CD4-positive, CD25-positive, alpha-beta regulatory T cell (primary cell): Measurements from ENCODE around the gene CACNG1. TPM values are rescaled to one million over a fixed set of nuclear protein-coding genes. Genes with fewer than 3 reads are reported as not detected.

Source experiments
- ATAC-seq, 2 donors: fragments of 150-1000 bp; cut with Tn5 transposase; one replicate each; pipeline ENCODE4 v1.10.0; 2021; ENCODE audit warnings: low read depth in 2 of 2, moderate number of reproducible peaks in 2 of 2, moderate library complexity in 1 of 2
- DNase-seq, 3 donors: peaks; one replicate each; pipeline versions ENCODE4 v3.0.0 to v3.0.0-alpha.2; 2012 to 2022; ENCODE audit warnings: mixed read lengths in 1 of 3
- H3K27ac ChIP-seq: one replicate; pipeline ENCODE4 v1.7.0; 2013; ENCODE audit warnings: mild to moderate bottlenecking, low read length; ENCODE audit not compliant: insufficient read depth, poor library complexity, severe bottlenecking
- H3K27me3 ChIP-seq: one replicate; pipeline ENCODE4 v1.7.0; 2013; ENCODE audit warnings: low read length; ENCODE audit not compliant: control insufficient read depth, insufficient read depth
- H3K36me3 ChIP-seq: one replicate; pipeline ENCODE4 v1.7.0; 2013; ENCODE audit warnings: mild to moderate bottlenecking, low read length, moderate library complexity; ENCODE audit not compliant: control insufficient read depth, insufficient read depth
- H3K4me1 ChIP-seq: 2 replicates; pipeline ENCODE4 v1.7.0; 2013; ENCODE audit warnings: mild to moderate bottlenecking, low read length; ENCODE audit not compliant: insufficient read depth, control insufficient read depth, poor library complexity, severe bottlenecking
- H3K4me3 ChIP-seq: one replicate; pipeline ENCODE4 v1.7.0; 2013; ENCODE audit warnings: low read depth, mild to moderate bottlenecking, low read length, moderate library complexity
- H3K9me3 ChIP-seq, 2 experiments: 1 replicate in 1 of 2; 2 replicates in 1 of 2; pipeline ENCODE4 v1.7.0; 2013; ENCODE audit warnings: low read length in 2 of 2, mild to moderate bottlenecking in 1 of 2, moderate library complexity in 1 of 2; ENCODE audit not compliant: control insufficient read depth in 2 of 2
- H3K27ac Mint-ChIP-seq, 3 donors: one replicate each; pipeline ENCODE4 v1.8.0; 2020 to 2022; ENCODE audit warnings: mild to moderate bottlenecking in 3 of 3, mixed read lengths in 3 of 3, moderate library complexity in 2 of 3
- H3K27me3 Mint-ChIP-seq: one replicate; pipeline ENCODE4 v1.8.0; 2022; ENCODE audit warnings: mild to moderate bottlenecking, mixed read lengths
- H3K36me3 Mint-ChIP-seq: one replicate; pipeline ENCODE4 v1.8.0; 2020; ENCODE audit warnings: mixed read lengths
- H3K4me1 Mint-ChIP-seq, 4 donors: one replicate each; pipeline ENCODE4 v1.8.0; 2020 to 2022; ENCODE audit warnings: mixed read lengths in 4 of 4, mild to moderate bottlenecking in 1 of 4
- H3K4me3 Mint-ChIP-seq, 4 donors: one replicate each; pipeline ENCODE4 v1.8.0; 2020 to 2022; ENCODE audit warnings: mild to moderate bottlenecking in 4 of 4, mixed read lengths in 4 of 4, moderate library complexity in 3 of 4
- H3K9me3 Mint-ChIP-seq, 7 donors: one replicate each; pipeline ENCODE4 v1.8.0; 2020 to 2022; ENCODE audit warnings: mixed read lengths in 7 of 7, mild to moderate bottlenecking in 3 of 7, moderate library complexity in 2 of 7
- polyA plus RNA-seq, 4 donors: library from polyadenylated mRNA; unstranded; fragments of 300-500 nt; fragmentation: Illumina TruSeq; gene quantifications; one replicate each; pipeline ENCODE4 v1.2.3, GENCODE V29; 2021
- total RNA-seq: library from RNA; stranded (reverse); gene quantifications from one replicate; pipeline ENCODE4 v1.2.3, GENCODE V29; 2022

The CACNG1 gene
- total and polyA plus RNA-seq, 5 donors from 2014 or later: not detected

- Histone ChIP-seq H3K27me3 (no peaks in the 10 kb centered on the region), H3K4me3 (no peak overlapping the region), H3K36me3 (no peaks in the 10 kb centered on the region), H3K27ac (no peak overlapping the region), H3K4me1 (no peaks in the 10 kb centered on the region), H3K9me3 (no peaks in the 10 kb centered on the region)
- ATAC-seq (no peak), DNase-seq (no peak)
- Mint-ChIP-seq H3K4me1 (no peaks in the 10 kb centered on the region), H3K27me3 (peaks cover 20% of the 10 kb centered on the region), H3K4me3 (no peak overlapping the region), H3K27ac (no peak overlapping the region), H3K36me3 (no peaks in the 10 kb centered on the region), H3K9me3 (peaks cover 0 to 3% (median 0%) of the 10 kb centered on the region in 7 donors)
Measured at GRCh38 chr17:67011527-67012175, 32.7 kb upstream of the CACNG1 start.

DNA sequence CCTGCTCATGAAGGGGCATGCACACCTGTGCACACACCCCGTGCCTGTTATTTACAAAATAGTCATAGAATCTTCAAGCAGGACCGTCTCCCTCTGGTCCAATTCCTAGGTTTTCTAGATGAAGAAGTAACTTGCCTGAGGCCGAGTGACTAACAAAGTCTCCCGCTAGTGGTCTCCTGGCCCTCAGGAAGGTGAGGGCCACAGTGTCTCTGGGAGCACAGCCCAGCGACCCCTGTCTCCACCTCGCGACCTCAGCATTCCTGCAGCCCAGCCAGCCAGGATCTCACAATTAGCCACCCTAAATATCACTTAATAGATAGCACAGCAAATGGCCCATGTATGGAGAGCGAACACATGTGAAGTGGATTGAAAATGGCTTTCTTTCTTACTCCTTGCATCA, 30.5 kb upstream of the CACNG1 start:
- Histone ChIP-seq H3K27me3 (no peaks in the 10 kb centered on the region), H3K4me1 (no peaks in the 10 kb centered on the region), H3K4me3 (no peak overlapping the region), H3K27ac (no peak overlapping the region), H3K36me3 (no peaks in the 10 kb centered on the region), H3K9me3 (no peaks in the 10 kb centered on the region)
- H3K27ac Mint-ChIP-seq: no peak overlapping the region
- H3K27me3 Mint-ChIP-seq: peaks cover 17% of the 10 kb centered on the region
- DNase-seq (no peak), ATAC-seq (no peak)
- H3K36me3 Mint-ChIP-seq: no peaks in the 10 kb centered on the region
- peaks cover 0 to under 1% (median 0%) of the 10 kb centered on the region in 7 donors for H3K9me3 Mint-ChIP-seq
- H3K4me1 Mint-ChIP-seq: no peaks in the 10 kb centered on the region
- H3K4me3 Mint-ChIP-seq: no peak overlapping the region

DNA sequence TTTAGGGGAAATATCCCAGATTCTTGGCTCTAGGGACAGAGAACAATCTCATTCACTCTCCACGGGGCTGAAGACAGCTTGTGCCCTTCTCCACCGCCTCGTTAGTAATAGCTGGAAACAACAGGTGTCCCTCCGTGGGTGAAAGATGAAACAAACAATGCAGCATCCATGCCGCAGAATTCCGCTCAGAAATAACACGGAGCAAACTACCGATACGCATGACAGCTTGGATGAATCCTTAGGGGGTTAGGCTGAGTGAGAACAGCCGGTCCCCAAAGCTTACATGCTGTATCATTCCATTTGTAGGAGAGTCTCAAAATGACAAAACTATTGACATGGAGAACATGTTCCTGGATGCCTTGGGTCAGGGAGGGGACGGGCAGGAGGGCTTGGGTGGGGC, 29.4 kb upstream of the CACNG1 start:
- no peaks in the 10 kb centered on the region for H3K4me1 ChIP-seq
- H3K27me3 ChIP-seq: no peaks in the 10 kb centered on the region
- H3K27ac ChIP-seq: no peak overlapping the region
- H3K27me3 Mint-ChIP-seq: peaks cover 8% of the 10 kb centered on the region
- no peaks in the 10 kb centered on the region for H3K9me3 ChIP-seq
- no peaks in the 10 kb centered on the region for H3K36me3 Mint-ChIP-seq
- DNase-seq (no peak), ATAC-seq (no peak)
- H3K4me3 Mint-ChIP-seq: no peak overlapping the region
- H3K4me1 Mint-ChIP-seq: no peaks in the 10 kb centered on the region
- no peak overlapping the region for H3K27ac Mint-ChIP-seq
- H3K36me3 ChIP-seq: no peaks in the 10 kb centered on the region
- H3K4me3 ChIP-seq: no peak overlapping the region
- no peaks in the 10 kb centered on the region for H3K9me3 Mint-ChIP-seq

- Mint-ChIP-seq H3K4me3 (no peak overlapping the region), H3K27me3 (peaks cover 4% of the 10 kb centered on the region), H3K36me3 (no peaks in the 10 kb centered on the region), H3K4me1 (no peaks in the 10 kb centered on the region), H3K27ac (no peak overlapping the region), H3K9me3 (no peaks in the 10 kb centered on the region)
- no peak overlapping the region for H3K27ac ChIP-seq
- H3K4me1 ChIP-seq: no peaks in the 10 kb centered on the region
- no peaks in the 10 kb centered on the region for H3K27me3 ChIP-seq
- DNase-seq (no peak), ATAC-seq (no peak)
- no peaks in the 10 kb centered on the region for H3K9me3 ChIP-seq
- H3K4me3 ChIP-seq: no peak overlapping the region
- H3K36me3 ChIP-seq: no peaks in the 10 kb centered on the region
Measured at GRCh38 chr17:67016039-67016762, 28.2 kb upstream of the CACNG1 start.

GRCh38 chr17:67017910-67018309, 26.4 kb upstream of the CACNG1 start:
- Histone ChIP-seq H3K4me3 (no peak overlapping the region), H3K4me1 (no peaks in the 10 kb centered on the region), H3K27me3 (no peaks in the 10 kb centered on the region), H3K36me3 (no peaks in the 10 kb centered on the region), H3K27ac (no peak overlapping the region), H3K9me3 (no peaks in the 10 kb centered on the region)
- no peak overlapping the region for H3K4me3 Mint-ChIP-seq
- ATAC-seq (no peak), DNase-seq (no peak)
- H3K27ac Mint-ChIP-seq: no peak overlapping the region
- no peaks in the 10 kb centered on the region for H3K9me3 Mint-ChIP-seq
- H3K4me1 Mint-ChIP-seq: no peaks in the 10 kb centered on the region
- H3K27me3 Mint-ChIP-seq: peaks cover 4% of the 10 kb centered on the region
- H3K36me3 Mint-ChIP-seq: no peaks in the 10 kb centered on the region

- Mint-ChIP-seq H3K9me3 (no peaks in the 10 kb centered on the region), H3K27me3 (peaks cover 4% of the 10 kb centered on the region), H3K27ac (no peak overlapping the region), H3K4me3 (no peak overlapping the region), H3K4me1 (no peaks in the 10 kb centered on the region), H3K36me3 (no peaks in the 10 kb centered on the region)
- Histone ChIP-seq H3K4me3 (no peak overlapping the region), H3K36me3 (no peaks in the 10 kb centered on the region), H3K9me3 (no peaks in the 10 kb centered on the region), H3K27ac (no peak overlapping the region), H3K27me3 (no peaks in the 10 kb centered on the region), H3K4me1 (no peaks in the 10 kb centered on the region)
- ATAC-seq (no peak), DNase-seq (no peak)
Measured at GRCh38 chr17:67018471-67019434, 25.6 kb upstream of the CACNG1 start.

- H3K9me3 ChIP-seq: no peaks in the 10 kb centered on the region
- no peaks in the 10 kb centered on the region for H3K36me3 ChIP-seq
Measured at GRCh38 chr17:67019809-67020208, 24.5 kb upstream of the CACNG1 start.

More at GRCh38 chr17:67019809-67020208, 24.5 kb upstream of the CACNG1 start:
- no peak overlapping the region for H3K27ac Mint-ChIP-seq
- Histone ChIP-seq H3K4me3 (no peak overlapping the region), H3K27me3 (no peaks in the 10 kb centered on the region), H3K4me1 (no peaks in the 10 kb centered on the region), H3K27ac (no peak overlapping the region)
- H3K27me3 Mint-ChIP-seq: peaks cover 4% of the 10 kb centered on the region
- H3K4me3 Mint-ChIP-seq: no peak overlapping the region
- no peak for DNase-seq
- no peaks in the 10 kb centered on the region for H3K36me3 Mint-ChIP-seq
- H3K4me1 Mint-ChIP-seq: no peaks in the 10 kb centered on the region
- no peak for ATAC-seq
- H3K9me3 Mint-ChIP-seq: no peaks in the 10 kb centered on the region
